ENCODE results near the gene SESN1.
A peak's percentile ranks its signal among the peaks of the same experiment; 100 is the strongest.
"Not testable (repeated sequence)": the region's sequence is repeated elsewhere in the genome, so short reads cannot be mapped to it uniquely, and the experiment has no call there.

Gene SESN1

GRCh38 chr6:108993876-108994275, 100.8 kb downstream of the SESN1 start:
- DNase-seq, result no peak

GRCh38 chr6:108989700-108990099, 104.9 kb downstream of the SESN1 start:
- DNase-seq, result no peak

- DNase-seq, result no peak
Measured at GRCh38 chr6:108988765-108989164, 105.9 kb downstream of the SESN1 start.

- no peak for DNase-seq
Measured at GRCh38 chr6:108988296-108988695, 106.3 kb downstream of the SESN1 start.

- DNase-seq, result no peak
Measured at GRCh38 chr6:108987156-108987555, 107.5 kb downstream of the SESN1 start.

- DNase-seq, result no peak
Measured at GRCh38 chr6:108985301-108985700, 109.3 kb downstream of the SESN1 start.

GRCh38 chr6:108983151-108983550, 111.5 kb downstream of the SESN1 start:
- DNase-seq, result peak; percentile 56

GRCh38 chr6:108982154-108983113, 112.2 kb downstream of the SESN1 start:
- no peak for DNase-seq

- DNase-seq, result not testable (repeated sequence)
Measured at GRCh38 chr6:108978638-108979037, 116.0 kb downstream of the SESN1 start.

- DNase-seq, result no peak
Measured at GRCh38 chr6:108974201-108974600, 120.4 kb downstream of the SESN1 start.

GRCh38 chr6:108969776-108970175, 124.9 kb downstream of the SESN1 start:
- DNase-seq, result no peak

- DNase-seq, result peak; percentile 85
Measured at GRCh38 chr6:108968325-108969316, 126.0 kb downstream of the SESN1 start.

- peak; percentile 96 for DNase-seq
Measured at GRCh38 chr6:108966855-108967755, 127.5 kb downstream of the SESN1 start.

- peak; percentile 79 for DNase-seq
Measured at GRCh38 chr6:108966251-108966650, 128.4 kb downstream of the SESN1 start.

- no peak for DNase-seq
Measured at GRCh38 chr6:108961985-108962384, 132.7 kb downstream of the SESN1 start.

- DNase-seq, result no peak
Measured at GRCh38 chr6:108961077-108961476, 133.6 kb downstream of the SESN1 start.

GRCh38 chr6:108960601-108961000, 134.0 kb downstream of the SESN1 start:
- no peak for DNase-seq

- DNase-seq, result no peak
Measured at GRCh38 chr6:108959972-108960582, 134.6 kb downstream of the SESN1 start.

- no peak for DNase-seq
Measured at GRCh38 chr6:108958900-108959770, 135.5 kb downstream of the SESN1 start.

GRCh38 chr6:108957221-108957620, 137.4 kb downstream of the SESN1 start:
- no peak for DNase-seq

All from inflammatory macrophage treated with lipopolysaccharide for 4 hours (primary cell).